Measurements from ENCODE around the gene GNB3. TPM values are rescaled to one million over a fixed set of nuclear protein-coding genes. Genes with fewer than 3 reads are reported as not detected.

The GNB3 gene
- total and polyA plus RNA-seq, 9 donors, result 0.34 to 15.0 (median 10.1) TPM

- peak within 1 kb of the TSS; percentile 48 to 91 for H3K27ac ChIP-seq
- H3K4me1 ChIP-seq (ENCODE audit: insufficient read depth), result peaks cover 7% of the 10 kb centered on the region
- no peaks in the 10 kb centered on the region for H3K36me3 ChIP-seq
- intact Hi-C loops (cut with DNase I), result no loop called here
- H3K9me3 ChIP-seq, result no peaks in the 10 kb centered on the region
- DNase-seq, result peak; percentile 93 to 96 (median 94)
- H3K4me3 ChIP-seq, result peak within 1 kb of the TSS; percentile 72
- TF ChIP-seq EP300 (IDR thresholded peaks at IDR 0.05), result no peak
- no peak for TF ChIP-seq CTCF (IDR thresholded peaks at IDR 0.05)
- peak; percentile 36 for TF ChIP-seq POLR2A (IDR thresholded peaks at IDR 0.05)
- no peaks in the 10 kb centered on the region for H3K27me3 ChIP-seq
- 0 to 1% (median 0%) methylated on average over 37 of the region's 37 CpGs for WGBS, 3 donors
Measured at GRCh38 chr12:6851153-6851920, 10.6 kb downstream of the GNB3 start, which contains the start of gene CDCA3. TSS of gene CDCA3 (minus strand) at chr12:6851286. CDS start at chr12:6850952, 334 bp downstream.

- 0 to 1% (median 0%) methylated on average over 53 to 65 of the region's 65 CpGs for WGBS, 3 donors
- H3K27ac ChIP-seq, result peak within 1 kb of the TSS; percentile 48 to 91
- intact Hi-C loops (cut with DNase I), result no loop called here
- H3K4me3 ChIP-seq, result peak within 1 kb of the TSS; percentile 72
- no peaks in the 10 kb centered on the region for H3K36me3 ChIP-seq
- H3K4me1 ChIP-seq (ENCODE audit: insufficient read depth), result peaks cover 7% of the 10 kb centered on the region
- no peaks in the 10 kb centered on the region for H3K27me3 ChIP-seq
- H3K9me3 ChIP-seq, result no peaks in the 10 kb centered on the region
- TF ChIP-seq POLR2A (IDR thresholded peaks at IDR 0.05) (no peak), EP300 (IDR thresholded peaks at IDR 0.05) (no peak), CTCF (IDR thresholded peaks at IDR 0.05) (no peak)
- peak; percentile 97 to 99 (median 98) for DNase-seq
Measured at GRCh38 chr12:6851921-6852650, 11.4 kb downstream of the GNB3 start, which contains the start of gene USP5. TSS of gene USP5 (plus strand) at chr12:6852150. CDS start at chr12:6852180, 30 bp downstream.

GRCh38 chr12:6852651-6853354, 12.1 kb downstream of the GNB3 start:
- WGBS, 3 donors, result 0 to 1% (median 1%) methylated on average over 18 of the region's 18 CpGs
- no peaks in the 10 kb centered on the region for H3K9me3 ChIP-seq
- TF ChIP-seq POLR2A (IDR thresholded peaks at IDR 0.05) (peak; percentile 15), CTCF (IDR thresholded peaks at IDR 0.05) (no peak)
- intact Hi-C loops (cut with DNase I), result no loop called here
- H3K36me3 ChIP-seq, result no peaks in the 10 kb centered on the region
- peak overlapping the region in 1 of 2 donors; percentile 42 for H3K27ac ChIP-seq
- H3K4me3 ChIP-seq, result peak overlapping the region; percentile 48
- no peaks in the 10 kb centered on the region for H3K27me3 ChIP-seq
- H3K4me1 ChIP-seq (ENCODE audit: insufficient read depth), result peaks cover 7% of the 10 kb centered on the region
- peak; percentile 43 to 64 (median 63) for DNase-seq

GRCh38 chr12:6853626-6854025, 12.9 kb downstream of the GNB3 start:
- intact Hi-C loops (cut with DNase I), result no loop called here
- Histone ChIP-seq H3K4me3 (no peak overlapping the region), H3K36me3 (no peaks in the 10 kb centered on the region), H3K4me1 (ENCODE audit: insufficient read depth) (peaks cover 7% of the 10 kb centered on the region), H3K27ac (peak overlapping the region in 1 of 2 donors; percentile 42), H3K27me3 (no peaks in the 10 kb centered on the region), H3K9me3 (no peaks in the 10 kb centered on the region)
- DNase-seq, result no peak
- TF ChIP-seq POLR2A (IDR thresholded peaks at IDR 0.05), result no peak
- TF ChIP-seq CTCF (IDR thresholded peaks at IDR 0.05), result no peak
- no peak for TF ChIP-seq EP300 (IDR thresholded peaks at IDR 0.05)
- WGBS, 3 donors, result 13 to 26% (median 14%) methylated on average over 1 of the region's 1 CpG

Measured in ovary (tissue), 9 donors.